NCI-H2196 (cell line): ENCODE data around the gene FAM98B.
A peak's percentile ranks its signal among the peaks of the same experiment; 100 is the strongest.

Experiments
- DNase-seq: peaks from one replicate; lab custom pipeline; 2025; ENCODE audit not compliant: unreplicated experiment; lab: John Stamatoyannopoulos, UW

Gene FAM98B

GRCh38 chr15:38460543-38460942 is 6.6 kb downstream of the FAM98B start:
- no peak for DNase-seq

GRCh38 chr15:38461066-38461833 is 7.3 kb downstream of the FAM98B start:
- no peak for DNase-seq

- DNase-seq: no peak
These were observed 10.0 kb downstream of the FAM98B start for GRCh38 chr15:38463893-38464292.

- no peak for DNase-seq
These were observed 10.7 kb downstream of the FAM98B start for GRCh38 chr15:38464675-38465074.

GRCh38 chr15:38470816-38471215 is 16.9 kb downstream of the FAM98B start:
- DNase-seq: no peak

- DNase-seq: no peak
These were observed 18.0 kb downstream of the FAM98B start for GRCh38 chr15:38471974-38472373.

GRCh38 chr15:38474155-38474757 is 20.3 kb downstream of the FAM98B start:
- peak; percentile 10 for DNase-seq

GRCh38 chr15:38475361-38475760 is 21.4 kb downstream of the FAM98B start:
- DNase-seq: no peak

GRCh38 chr15:38476120-38476519 is 22.2 kb downstream of the FAM98B start:
- no peak for DNase-seq

- no peak for DNase-seq
These were observed 23.7 kb downstream of the FAM98B start for GRCh38 chr15:38477637-38478036.

- no peak for DNase-seq
These were observed 25.3 kb downstream of the FAM98B start for GRCh38 chr15:38479266-38479665.

GRCh38 chr15:38479756-38480155 is 25.8 kb downstream of the FAM98B start:
- DNase-seq: no peak

- no peak for DNase-seq
These were observed 27.2 kb downstream of the FAM98B start for GRCh38 chr15:38481113-38481512.

GRCh38 chr15:38481761-38482160 is 27.8 kb downstream of the FAM98B start:
- DNase-seq: no peak

GRCh38 chr15:38482572-38482971 is 28.6 kb downstream of the FAM98B start:
- no peak for DNase-seq

GRCh38 chr15:38486936-38487335 is 33.0 kb downstream of the FAM98B start:
- no peak for DNase-seq

GRCh38 chr15:38487378-38487777 is 33.5 kb downstream of the FAM98B start:
- no peak for DNase-seq

- no peak for DNase-seq
These were observed 36.5 kb downstream of the FAM98B start for GRCh38 chr15:38490242-38490922.

GRCh38 chr15:38496151-38496550 is 42.2 kb downstream of the FAM98B start:
- no peak for DNase-seq

- DNase-seq: no peak
These were observed 45.7 kb downstream of the FAM98B start for GRCh38 chr15:38499651-38500050.

- DNase-seq: no peak
These were observed 49.6 kb downstream of the FAM98B start for GRCh38 chr15:38503496-38503895.
